ENCODE results near the gene HCAR2.
A peak's percentile ranks its signal among the peaks of the same experiment; 100 is the strongest.
"Not testable (repeated sequence)": the region's sequence is repeated elsewhere in the genome, so short reads cannot be mapped to it uniquely, and the experiment has no call there.

HCAR2 gene

DNA sequence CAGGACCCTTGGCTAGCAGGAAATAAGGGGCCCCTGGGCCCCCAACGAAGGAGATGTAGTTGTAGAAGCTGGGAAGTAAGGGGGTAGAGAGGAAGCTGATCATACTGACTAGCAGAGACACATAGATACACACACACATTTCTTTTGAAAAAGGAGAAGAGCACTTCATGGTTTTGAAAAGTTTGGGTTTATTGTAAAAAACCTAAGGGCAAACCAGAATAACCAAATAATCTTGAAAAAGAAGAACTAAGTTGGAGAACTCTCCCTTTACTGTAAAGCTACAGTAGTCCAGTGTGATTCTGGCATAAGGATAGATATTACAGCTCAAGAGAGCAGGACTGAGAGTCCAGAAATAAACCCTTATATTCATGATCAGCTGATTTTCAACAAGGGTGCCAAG is 19.2 kb upstream of the HCAR2 start:
- Histone ChIP-seq H3K27me3 (replicated peaks) (no peaks in the 10 kb centered on the region), H3K4me3 (ENCODE audit: low read depth, low read length) (no peak overlapping the region), H3K36me3 (replicated peaks) (no peaks in the 10 kb centered on the region), H3K27ac (no peak overlapping the region)
- DNase-seq = no peak
- in situ Hi-C loops (cut with HindIII; ENCODE audit: low pct_ligation_motif_present, low sequenced_read_pairs) = no loop called here
- TF ChIP-seq, protein P1, sequence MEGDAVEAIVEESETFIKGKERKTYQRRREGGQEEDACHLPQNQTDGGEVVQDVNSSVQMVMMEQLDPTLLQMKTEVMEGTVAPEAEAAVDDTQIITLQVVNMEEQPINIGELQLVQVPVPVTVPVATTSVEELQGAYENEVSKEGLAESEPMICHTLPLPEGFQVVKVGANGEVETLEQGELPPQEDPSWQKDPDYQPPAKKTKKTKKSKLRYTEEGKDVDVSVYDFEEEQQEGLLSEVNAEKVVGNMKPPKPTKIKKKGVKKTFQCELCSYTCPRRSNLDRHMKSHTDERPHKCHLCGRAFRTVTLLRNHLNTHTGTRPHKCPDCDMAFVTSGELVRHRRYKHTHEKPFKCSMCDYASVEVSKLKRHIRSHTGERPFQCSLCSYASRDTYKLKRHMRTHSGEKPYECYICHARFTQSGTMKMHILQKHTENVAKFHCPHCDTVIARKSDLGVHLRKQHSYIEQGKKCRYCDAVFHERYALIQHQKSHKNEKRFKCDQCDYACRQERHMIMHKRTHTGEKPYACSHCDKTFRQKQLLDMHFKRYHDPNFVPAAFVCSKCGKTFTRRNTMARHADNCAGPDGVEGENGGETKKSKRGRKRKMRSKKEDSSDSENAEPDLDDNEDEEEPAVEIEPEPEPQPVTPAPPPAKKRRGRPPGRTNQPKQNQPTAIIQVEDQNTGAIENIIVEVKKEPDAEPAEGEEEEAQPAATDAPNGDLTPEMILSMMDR (IDR thresholded peaks at IDR 0.05; ENCODE audit: low read depth, low read length, missing control alignments) = no peak

DNA sequence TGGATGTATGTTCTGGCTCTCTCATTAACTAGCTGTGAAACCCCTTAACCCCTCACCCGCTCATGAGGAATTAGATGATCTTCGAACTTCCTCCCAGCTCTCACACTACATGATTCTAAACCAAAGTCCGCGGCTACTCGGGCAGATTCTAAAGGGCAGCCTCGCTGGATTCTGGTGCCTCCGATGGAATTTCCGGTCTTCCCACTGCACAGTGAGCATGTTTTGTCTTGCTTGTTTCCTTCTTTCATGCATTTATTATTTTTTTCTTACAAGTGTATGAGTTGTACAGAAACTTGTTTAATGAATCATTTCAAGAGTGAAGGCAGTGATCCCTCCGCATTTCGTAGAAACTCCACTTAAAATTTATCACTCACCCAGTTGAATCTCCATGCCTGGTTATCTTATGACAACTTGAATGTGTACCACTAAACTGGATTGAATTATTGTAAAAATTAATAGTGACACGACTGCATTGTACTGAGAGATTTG is 17.9 kb upstream of the HCAR2 start:
- Histone ChIP-seq H3K27ac (peak overlapping the region; percentile 87), H3K4me3 (ENCODE audit: low read depth, low read length) (no peak overlapping the region)

DNA sequence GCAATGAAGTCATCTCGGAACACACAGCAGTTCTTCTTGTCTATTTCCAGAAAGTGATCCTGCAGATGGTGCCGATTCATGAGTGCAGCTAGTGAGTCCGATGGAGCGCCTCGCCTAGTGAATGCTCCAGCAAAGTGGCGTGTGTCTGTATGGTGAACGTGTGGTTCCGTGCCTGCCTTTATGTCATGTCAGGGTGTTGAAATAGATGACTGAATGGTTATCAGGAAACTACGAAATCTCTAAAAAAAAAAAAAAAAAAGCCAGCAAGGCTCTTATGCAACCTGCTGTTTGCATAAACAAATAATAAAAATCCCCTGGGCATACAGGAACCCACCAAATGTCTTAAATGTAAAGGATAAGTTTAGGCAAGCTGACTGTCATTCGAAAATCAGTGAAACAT is 13.5 kb upstream of the HCAR2 start, which contains the start of gene HCAR3:
Gene HCAR3 (minus strand): TSS at position 154 of the 400 bp plus-strand sequence. CDS start 74 bp downstream, at position 80.
- in situ Hi-C loops (cut with HindIII; ENCODE audit: low pct_ligation_motif_present, low sequenced_read_pairs); H3K27me3 ChIP-seq (replicated peaks); H3K36me3 ChIP-seq (replicated peaks); H3K4me3 ChIP-seq (ENCODE audit: low read depth, low read length); H3K27ac ChIP-seq; DNase-seq: not testable (repeated sequence)

More for the DNA sequence above, 17.9 kb upstream of the HCAR2 start:
- in situ Hi-C loops (cut with HindIII; ENCODE audit: low pct_ligation_motif_present, low sequenced_read_pairs) = no loop called here
- TF ChIP-seq, protein P1 (IDR thresholded peaks at IDR 0.05; ENCODE audit: low read depth, low read length, missing control alignments) = no peak
- Histone ChIP-seq H3K27me3 (replicated peaks) (no peaks in the 10 kb centered on the region), H3K36me3 (replicated peaks) (no peaks in the 10 kb centered on the region)
- peak; percentile 69 for DNase-seq

DNA sequence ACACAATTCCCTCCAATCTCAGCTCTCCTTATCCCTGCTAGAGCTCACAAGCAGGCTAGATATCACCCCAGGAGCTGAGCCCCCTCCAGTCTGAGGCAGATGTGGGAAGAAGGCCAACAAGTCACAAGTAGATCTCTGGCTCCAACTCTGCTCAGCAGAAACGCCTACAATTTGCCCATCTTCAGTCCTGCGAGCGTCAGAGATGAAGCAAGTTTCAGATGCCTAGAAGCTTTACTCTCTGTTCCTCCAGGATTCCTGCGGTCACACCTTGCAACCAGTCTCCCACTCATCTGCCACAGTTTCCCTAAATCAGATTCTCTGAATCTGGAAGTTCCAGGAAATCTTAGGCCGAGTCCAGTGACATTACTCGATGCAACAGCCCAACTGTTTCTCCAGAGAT is 12.1 kb upstream of the HCAR2 start:
- H3K4me3 ChIP-seq (ENCODE audit: low read depth, low read length); H3K27me3 ChIP-seq (replicated peaks); H3K36me3 ChIP-seq (replicated peaks); DNase-seq; H3K27ac ChIP-seq; in situ Hi-C loops (cut with HindIII; ENCODE audit: low pct_ligation_motif_present, low sequenced_read_pairs): not testable (repeated sequence)

DNA sequence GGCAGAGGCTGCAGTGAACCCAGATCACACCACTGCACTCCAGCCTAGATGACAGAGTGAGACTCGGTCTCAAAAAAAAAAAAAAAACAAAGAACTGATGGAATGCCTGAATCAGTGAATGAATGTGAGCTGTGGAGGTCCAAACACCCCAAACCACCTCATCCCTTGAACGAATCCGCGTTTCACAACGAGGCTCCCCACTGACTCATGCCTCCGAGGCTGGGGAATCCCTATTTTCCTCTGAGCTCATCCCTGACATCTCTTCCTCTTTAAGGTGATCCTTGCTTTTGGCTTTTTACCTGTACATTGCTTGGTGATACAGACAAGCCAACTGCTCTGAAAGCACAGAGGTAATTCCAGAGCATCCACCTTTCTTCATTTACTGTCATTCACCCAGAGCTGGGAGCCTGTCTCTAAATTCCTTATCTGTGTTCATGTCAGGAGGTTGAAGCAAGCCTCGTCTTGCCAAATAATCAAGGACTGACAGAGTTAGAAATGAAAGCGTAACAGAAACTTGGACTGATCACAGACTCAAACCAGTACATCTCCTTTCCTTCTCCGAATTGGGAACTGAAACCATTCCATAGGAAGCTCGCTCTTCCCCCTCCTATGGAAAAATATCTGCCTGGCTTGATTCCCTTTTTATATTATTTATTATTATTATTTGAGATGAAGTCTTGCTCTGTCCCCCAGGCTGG is 10.5 kb upstream of the HCAR2 start:
- H3K27me3 ChIP-seq (replicated peaks); in situ Hi-C loops (cut with HindIII; ENCODE audit: low pct_ligation_motif_present, low sequenced_read_pairs); DNase-seq; H3K36me3 ChIP-seq (replicated peaks); H3K27ac ChIP-seq; H3K4me3 ChIP-seq (ENCODE audit: low read depth, low read length): not testable (repeated sequence)

DNA sequence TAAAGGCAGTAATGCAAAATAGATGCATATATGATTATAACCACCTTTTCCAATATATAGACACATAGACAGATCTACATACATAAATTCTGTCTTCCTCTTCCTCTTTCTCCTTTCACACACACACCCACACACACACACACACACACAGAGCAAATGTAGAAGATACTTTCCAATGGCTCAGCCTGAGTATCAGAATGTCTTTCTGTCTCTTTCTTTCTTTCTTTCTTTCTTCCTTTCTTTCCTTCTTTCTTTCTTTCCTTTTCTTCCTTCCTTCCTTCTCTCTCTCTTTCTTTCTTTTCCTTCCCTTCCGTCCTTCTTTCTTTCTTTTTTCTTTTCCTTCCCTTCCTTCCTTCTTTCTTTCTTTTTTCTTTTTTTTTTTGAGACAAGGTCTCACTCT is 8.1 kb upstream of the HCAR2 start:
- H3K4me3 ChIP-seq (ENCODE audit: low read depth, low read length); H3K27me3 ChIP-seq (replicated peaks); in situ Hi-C loops (cut with HindIII; ENCODE audit: low pct_ligation_motif_present, low sequenced_read_pairs): not testable (repeated sequence)

DNA sequence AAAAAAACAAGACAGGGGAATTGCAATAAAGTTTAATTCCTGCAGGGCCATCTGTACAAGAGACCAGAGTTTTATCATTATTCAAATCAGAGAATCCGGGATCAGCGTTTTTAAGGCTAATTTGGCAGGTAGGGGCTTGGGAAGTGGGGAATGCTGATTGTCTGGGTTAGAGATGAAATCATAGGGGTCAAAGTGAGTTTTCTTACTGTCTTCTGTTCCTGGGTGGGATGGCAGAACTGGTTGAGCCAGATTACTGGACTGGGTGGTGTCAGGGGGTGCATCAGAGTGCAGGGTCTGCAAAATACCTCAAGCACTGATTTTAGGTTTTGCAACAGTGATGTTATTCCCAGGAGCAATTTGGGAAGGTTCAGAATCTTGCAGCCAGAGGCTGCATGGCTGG is 7.2 kb upstream of the HCAR2 start:
- H3K27ac ChIP-seq; in situ Hi-C loops (cut with HindIII; ENCODE audit: low pct_ligation_motif_present, low sequenced_read_pairs); DNase-seq; H3K27me3 ChIP-seq (replicated peaks); H3K4me3 ChIP-seq (ENCODE audit: low read depth, low read length); H3K36me3 ChIP-seq (replicated peaks): not testable (repeated sequence)

More for the DNA sequence above, 8.1 kb upstream of the HCAR2 start:
- not testable (repeated sequence) for DNase-seq; H3K27ac ChIP-seq; H3K36me3 ChIP-seq (replicated peaks)

DNA sequence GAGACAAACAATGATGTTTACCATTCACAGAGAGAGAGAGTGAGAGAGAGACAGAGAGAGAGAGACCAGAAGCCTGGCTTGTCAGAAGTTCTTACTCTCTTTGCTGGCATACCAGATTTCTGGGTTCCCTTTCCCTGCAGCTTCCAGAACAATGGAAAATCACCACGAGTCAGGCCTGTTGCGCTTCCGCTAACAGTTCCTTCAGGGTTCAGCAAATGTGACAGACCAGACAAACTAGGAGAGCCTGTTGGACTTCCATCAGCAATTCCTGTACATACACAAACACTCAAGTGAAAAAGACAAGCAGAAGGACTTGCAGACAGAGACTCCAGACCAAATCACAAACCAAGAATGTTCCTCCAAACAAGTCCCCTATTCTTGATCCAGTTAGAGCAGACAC is 6.1 kb upstream of the HCAR2 start:
- H3K36me3 ChIP-seq (replicated peaks); H3K27ac ChIP-seq; DNase-seq; H3K4me3 ChIP-seq (ENCODE audit: low read depth, low read length); in situ Hi-C loops (cut with HindIII; ENCODE audit: low pct_ligation_motif_present, low sequenced_read_pairs); H3K27me3 ChIP-seq (replicated peaks): not testable (repeated sequence)

DNA sequence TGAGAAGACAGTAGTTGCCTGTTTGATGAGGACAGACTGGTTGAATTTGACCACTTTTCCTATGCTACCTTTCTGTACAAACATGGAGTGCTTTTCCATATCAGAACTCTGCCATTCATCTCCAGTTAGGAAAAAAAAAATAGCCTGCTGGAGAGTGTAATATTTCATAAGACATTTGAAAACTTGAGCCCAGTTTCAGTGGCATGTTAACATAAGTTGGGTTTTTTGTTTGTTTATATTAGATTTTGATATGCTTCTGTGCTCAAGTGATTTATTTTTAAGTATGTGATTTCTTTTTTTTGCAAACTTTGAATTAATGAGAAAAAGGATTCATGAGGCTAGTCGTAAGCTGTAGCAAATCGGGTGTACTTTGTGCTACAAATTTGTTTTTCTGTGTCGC is 684 bp upstream of the HCAR2 start:
- H3K27ac ChIP-seq; in situ Hi-C loops (cut with HindIII; ENCODE audit: low pct_ligation_motif_present, low sequenced_read_pairs); DNase-seq; H3K27me3 ChIP-seq (replicated peaks); H3K4me3 ChIP-seq (ENCODE audit: low read depth, low read length); H3K36me3 ChIP-seq (replicated peaks): not testable (repeated sequence)

DNA sequence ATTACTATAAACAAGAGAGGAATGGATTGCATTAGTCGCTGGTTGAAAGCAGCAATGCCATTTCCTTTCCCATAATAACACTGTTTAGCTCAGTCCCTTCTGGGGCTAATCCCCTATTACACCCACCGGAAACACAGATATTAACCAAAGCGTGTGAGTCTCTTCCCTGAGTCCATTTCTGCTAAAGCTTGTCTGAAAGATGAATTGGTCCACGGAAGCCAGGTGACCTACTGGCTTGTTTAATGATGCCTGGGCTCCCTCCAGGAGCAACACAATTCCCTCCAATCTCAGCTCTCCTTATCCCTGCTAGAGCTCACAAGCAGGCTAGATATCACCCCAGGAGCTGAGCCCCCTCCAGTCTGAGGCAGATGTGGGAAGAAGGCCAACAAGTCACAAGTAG is 1.7 kb downstream of the HCAR2 start:
- H3K36me3 ChIP-seq (replicated peaks); H3K4me3 ChIP-seq (ENCODE audit: low read depth, low read length); in situ Hi-C loops (cut with HindIII; ENCODE audit: low pct_ligation_motif_present, low sequenced_read_pairs); DNase-seq; H3K27ac ChIP-seq; H3K27me3 ChIP-seq (replicated peaks): not testable (repeated sequence)

DNA sequence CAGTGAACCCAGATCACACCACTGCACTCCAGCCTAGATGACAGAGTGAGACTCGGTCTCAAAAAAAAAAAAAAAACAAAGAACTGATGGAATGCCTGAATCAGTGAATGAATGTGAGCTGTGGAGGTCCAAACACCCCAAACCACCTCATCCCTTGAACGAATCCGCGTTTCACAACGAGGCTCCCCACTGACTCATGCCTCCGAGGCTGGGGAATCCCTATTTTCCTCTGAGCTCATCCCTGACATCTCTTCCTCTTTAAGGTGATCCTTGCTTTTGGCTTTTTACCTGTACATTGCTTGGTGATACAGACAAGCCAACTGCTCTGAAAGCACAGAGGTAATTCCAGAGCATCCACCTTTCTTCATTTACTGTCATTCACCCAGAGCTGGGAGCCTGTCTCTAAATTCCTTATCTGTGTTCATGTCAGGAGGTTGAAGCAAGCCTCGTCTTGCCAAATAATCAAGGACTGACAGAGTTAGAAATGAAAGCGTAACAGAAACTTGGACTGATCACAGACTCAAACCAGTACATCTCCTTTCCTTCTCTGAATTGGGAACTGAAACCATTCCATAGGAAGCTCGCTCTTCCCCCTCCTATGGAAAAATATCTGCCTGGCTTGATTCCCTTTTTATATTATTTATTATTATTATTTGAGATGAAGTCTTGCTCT is 3.0 kb downstream of the HCAR2 start:
- H3K36me3 ChIP-seq (replicated peaks); in situ Hi-C loops (cut with HindIII; ENCODE audit: low pct_ligation_motif_present, low sequenced_read_pairs); H3K27ac ChIP-seq; DNase-seq; H3K4me3 ChIP-seq (ENCODE audit: low read depth, low read length); H3K27me3 ChIP-seq (replicated peaks): not testable (repeated sequence)

DNA sequence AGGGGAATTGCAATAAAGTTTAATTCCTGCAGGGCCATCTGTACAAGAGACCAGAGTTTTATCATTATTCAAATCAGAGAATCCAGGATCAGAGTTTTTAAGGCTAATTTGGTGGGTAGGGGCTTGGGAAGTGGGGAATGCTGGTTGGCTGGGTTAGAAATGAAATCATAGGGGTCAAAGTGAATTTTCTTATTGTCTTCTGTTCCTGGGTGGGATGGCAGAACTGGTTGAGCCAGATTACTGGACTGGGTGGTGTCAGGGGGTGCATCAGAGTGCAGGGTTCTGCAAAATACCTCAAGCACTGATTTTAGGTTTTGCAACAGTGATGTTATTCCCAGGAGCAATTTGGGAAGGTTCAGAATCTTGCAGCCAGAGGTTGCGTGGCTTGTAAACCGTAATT is 6.2 kb downstream of the HCAR2 start:
- H3K36me3 ChIP-seq (replicated peaks); H3K27me3 ChIP-seq (replicated peaks); in situ Hi-C loops (cut with HindIII; ENCODE audit: low pct_ligation_motif_present, low sequenced_read_pairs); DNase-seq; H3K4me3 ChIP-seq (ENCODE audit: low read depth, low read length); H3K27ac ChIP-seq: not testable (repeated sequence)

All from brain microvascular endothelial cell (primary cell).